Fibroblast of gingiva (primary cell): ENCODE data around the gene TBCA.
A peak's percentile ranks its signal among the peaks of the same experiment; 100 is the strongest.
"Not testable (repeated sequence)": the region's sequence is repeated elsewhere in the genome, so short reads cannot be mapped to it uniquely, and the experiment has no call there.

Experiments
- DNase-seq: peaks from one replicate; pipeline ENCODE4 v3.0.0-alpha.2; 2011; ENCODE audit warnings: low read depth

Gene TBCA

GRCh38 chr5:77772729-77773128 lies 3.4 kb downstream of the TBCA start:
- DNase-seq: no peak

- DNase-seq: no peak
Observed at GRCh38 chr5:77771452-77771851, 4.7 kb downstream of the TBCA start.

GRCh38 chr5:77770293-77771005 lies 5.7 kb downstream of the TBCA start:
- DNase-seq: no peak

GRCh38 chr5:77768978-77769377 lies 7.2 kb downstream of the TBCA start:
- DNase-seq: no peak

GRCh38 chr5:77767301-77767700 lies 8.8 kb downstream of the TBCA start:
- DNase-seq: no peak

GRCh38 chr5:77761606-77762005 lies 14.5 kb downstream of the TBCA start:
- DNase-seq: no peak

- DNase-seq: no peak
Observed at GRCh38 chr5:77758141-77758938, 17.8 kb downstream of the TBCA start.

- DNase-seq: no peak
Observed at GRCh38 chr5:77751328-77752023, 24.7 kb downstream of the TBCA start.

- not testable (repeated sequence) for DNase-seq
Observed at GRCh38 chr5:77750928-77751327, 25.2 kb downstream of the TBCA start.

- no peak for DNase-seq
Observed at GRCh38 chr5:77748160-77748559, 28.0 kb downstream of the TBCA start.

GRCh38 chr5:77744116-77744515 lies 32.0 kb downstream of the TBCA start:
- DNase-seq: no peak

- DNase-seq: no peak
Observed at GRCh38 chr5:77743181-77743580, 33.0 kb downstream of the TBCA start.

- no peak for DNase-seq
Observed at GRCh38 chr5:77741608-77742007, 34.5 kb downstream of the TBCA start.

- DNase-seq: no peak
Observed at GRCh38 chr5:77734885-77735284, 41.3 kb downstream of the TBCA start.

- no peak for DNase-seq
Observed at GRCh38 chr5:77733130-77733529, 43.0 kb downstream of the TBCA start.

GRCh38 chr5:77727190-77727589 lies 48.9 kb downstream of the TBCA start:
- no peak for DNase-seq

- DNase-seq: peak; percentile 28
Observed at GRCh38 chr5:77725616-77726015, 50.5 kb downstream of the TBCA start.

GRCh38 chr5:77724934-77725333 lies 51.2 kb downstream of the TBCA start:
- no peak for DNase-seq

GRCh38 chr5:77719666-77720363 lies 56.3 kb downstream of the TBCA start:
- DNase-seq: no peak

- no peak for DNase-seq
Observed at GRCh38 chr5:77718934-77719610, 57.1 kb downstream of the TBCA start.

- DNase-seq: no peak
Observed at GRCh38 chr5:77709993-77710685, 66.0 kb downstream of the TBCA start.
